ENCODE data around the gene NFIC. TPM values are rescaled to one million over a fixed set of nuclear protein-coding genes. Genes with fewer than 3 reads are reported as not detected.

The NFIC gene
- total and polyA plus RNA-seq, 4 donors: 40.4 to 208 (median 49.8) TPM

DNA sequence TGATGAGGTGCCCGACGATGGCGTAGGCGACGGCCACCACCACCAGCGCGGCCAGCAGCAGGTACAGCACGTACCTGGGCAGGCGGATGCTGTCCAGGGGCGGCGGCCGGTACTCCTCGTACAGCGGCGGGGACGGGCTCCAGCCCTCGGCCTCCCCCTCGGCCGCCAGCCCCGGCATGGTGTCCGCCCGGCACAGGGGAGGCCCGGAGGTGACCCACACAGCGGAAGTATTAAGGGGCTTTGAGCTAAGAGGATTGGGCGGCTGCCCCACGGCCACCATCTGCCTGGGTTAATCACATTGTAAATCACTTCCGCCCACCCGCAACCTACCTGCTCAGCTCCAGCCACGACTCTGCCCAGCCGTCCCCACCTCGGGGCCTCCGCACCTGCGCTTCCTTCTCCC, 116.8 kb downstream of the NFIC start, which contains the start of gene SMIM44:
Gene SMIM44, minus strand, starts transcription at position 216 of the 403 bp plus-strand sequence. Its CDS starts 38 bp downstream, at position 178.
- Histone ChIP-seq H3K9ac (ENCODE audit: insufficient read depth in 1 of 2, low read length in 2 of 2) (no peak within 1 kb of the TSS), H3K4me3 (no peak within 1 kb of the TSS), H3K9me3 (ENCODE audit: control insufficient read depth in 4 of 4, insufficient read depth in 3 of 4, low read length in 3 of 4) (no peaks in the 10 kb centered on the region), H3K36me3 (ENCODE audit: control insufficient read depth in 4 of 4, insufficient read depth in 4 of 4, low read length in 4 of 4) (no peaks in the 10 kb centered on the region), H3K4me1 (ENCODE audit: control insufficient read depth in 5 of 5, insufficient read depth in 5 of 5, low read length in 5 of 5) (peaks cover 0 to 3% (median 0%) of the 10 kb centered on the region in 5 donors), H3K27ac (ENCODE audit: low read depth in 1 of 2, low read length in 1 of 2) (no peak within 1 kb of the TSS), H3K27me3 (ENCODE audit: control insufficient read depth in 3 of 3, insufficient read depth in 3 of 3, low read length in 2 of 3) (peaks cover 0 to 14% (median 13%) of the 10 kb centered on the region in 3 donors)
- TF ChIP-seq, protein P1, sequence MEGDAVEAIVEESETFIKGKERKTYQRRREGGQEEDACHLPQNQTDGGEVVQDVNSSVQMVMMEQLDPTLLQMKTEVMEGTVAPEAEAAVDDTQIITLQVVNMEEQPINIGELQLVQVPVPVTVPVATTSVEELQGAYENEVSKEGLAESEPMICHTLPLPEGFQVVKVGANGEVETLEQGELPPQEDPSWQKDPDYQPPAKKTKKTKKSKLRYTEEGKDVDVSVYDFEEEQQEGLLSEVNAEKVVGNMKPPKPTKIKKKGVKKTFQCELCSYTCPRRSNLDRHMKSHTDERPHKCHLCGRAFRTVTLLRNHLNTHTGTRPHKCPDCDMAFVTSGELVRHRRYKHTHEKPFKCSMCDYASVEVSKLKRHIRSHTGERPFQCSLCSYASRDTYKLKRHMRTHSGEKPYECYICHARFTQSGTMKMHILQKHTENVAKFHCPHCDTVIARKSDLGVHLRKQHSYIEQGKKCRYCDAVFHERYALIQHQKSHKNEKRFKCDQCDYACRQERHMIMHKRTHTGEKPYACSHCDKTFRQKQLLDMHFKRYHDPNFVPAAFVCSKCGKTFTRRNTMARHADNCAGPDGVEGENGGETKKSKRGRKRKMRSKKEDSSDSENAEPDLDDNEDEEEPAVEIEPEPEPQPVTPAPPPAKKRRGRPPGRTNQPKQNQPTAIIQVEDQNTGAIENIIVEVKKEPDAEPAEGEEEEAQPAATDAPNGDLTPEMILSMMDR (IDR thresholded peaks at IDR 0.05; ENCODE audit: control extremely low read depth, extremely low read depth): no peak
- WGBS, 2 donors: 76 to 92% methylated on average over 30 to 33 of the region's 33 CpGs
- DNase-seq: no peak
- no peak for ATAC-seq (ENCODE audit: insufficient read depth, low FRiP score)

DNA sequence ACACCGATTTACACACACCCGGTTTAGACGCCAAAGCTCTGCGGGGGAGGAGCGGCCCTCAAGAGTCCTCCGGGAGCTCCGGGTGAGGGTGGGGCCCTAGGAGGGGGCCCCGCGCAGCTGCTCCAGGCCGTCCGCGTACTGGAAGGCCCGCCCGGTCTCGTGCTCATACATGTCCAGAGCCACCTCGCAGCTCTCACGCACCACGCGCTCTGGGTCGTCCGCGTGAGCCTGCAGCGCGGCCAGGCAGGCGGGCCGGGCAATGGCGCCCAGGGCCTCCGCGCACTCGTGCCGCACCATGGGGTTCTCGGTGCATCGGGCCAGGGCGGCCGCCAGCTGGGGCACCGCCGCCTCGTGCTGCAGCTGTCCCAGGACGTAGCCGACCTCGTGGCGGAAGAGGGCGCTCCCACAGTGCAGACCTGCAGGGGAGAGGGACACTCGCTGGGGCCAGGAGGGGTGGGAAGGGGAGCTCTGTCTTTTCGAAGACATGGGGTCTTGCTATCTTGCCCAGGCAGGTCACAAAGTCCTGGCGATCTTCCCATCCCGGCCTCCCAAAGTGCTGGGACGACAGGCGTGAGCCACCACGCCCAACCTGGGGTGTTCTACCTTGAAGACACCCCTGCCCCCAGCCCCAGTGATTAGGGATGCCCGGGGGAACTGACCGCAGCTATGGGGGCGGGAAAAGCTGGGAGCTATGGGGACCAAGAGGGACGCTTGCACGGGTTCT, 125.2 kb downstream of the NFIC start:
- peaks cover 0 to 2% (median 0%) of the 10 kb centered on the region in 4 donors for H3K9me3 ChIP-seq (ENCODE audit: control insufficient read depth in 4 of 4, insufficient read depth in 3 of 4, low read length in 3 of 4)
- H3K9ac ChIP-seq (ENCODE audit: insufficient read depth in 1 of 2, low read length in 2 of 2): no peak overlapping the region
- TF ChIP-seq, protein P1 (IDR thresholded peaks at IDR 0.05; ENCODE audit: control extremely low read depth, extremely low read depth): no peak
- ATAC-seq (ENCODE audit: insufficient read depth, low FRiP score) (no peak), DNase-seq (no peak)
- no peaks in the 10 kb centered on the region for H3K27me3 ChIP-seq (ENCODE audit: control insufficient read depth in 3 of 3, insufficient read depth in 3 of 3, low read length in 2 of 3)
- no peaks in the 10 kb centered on the region for H3K4me1 ChIP-seq (ENCODE audit: control insufficient read depth in 5 of 5, insufficient read depth in 5 of 5, low read length in 5 of 5)
- no peak overlapping the region for H3K4me3 ChIP-seq
- no peak overlapping the region for H3K27ac ChIP-seq (ENCODE audit: low read depth in 1 of 2, low read length in 1 of 2)
- WGBS, 2 donors: 97 to 98% methylated on average over 55 of the region's 55 CpGs
- peaks cover 6 to 48% (median 9%) of the 10 kb centered on the region in 4 donors for H3K36me3 ChIP-seq (ENCODE audit: control insufficient read depth in 4 of 4, insufficient read depth in 4 of 4, low read length in 4 of 4)

DNA sequence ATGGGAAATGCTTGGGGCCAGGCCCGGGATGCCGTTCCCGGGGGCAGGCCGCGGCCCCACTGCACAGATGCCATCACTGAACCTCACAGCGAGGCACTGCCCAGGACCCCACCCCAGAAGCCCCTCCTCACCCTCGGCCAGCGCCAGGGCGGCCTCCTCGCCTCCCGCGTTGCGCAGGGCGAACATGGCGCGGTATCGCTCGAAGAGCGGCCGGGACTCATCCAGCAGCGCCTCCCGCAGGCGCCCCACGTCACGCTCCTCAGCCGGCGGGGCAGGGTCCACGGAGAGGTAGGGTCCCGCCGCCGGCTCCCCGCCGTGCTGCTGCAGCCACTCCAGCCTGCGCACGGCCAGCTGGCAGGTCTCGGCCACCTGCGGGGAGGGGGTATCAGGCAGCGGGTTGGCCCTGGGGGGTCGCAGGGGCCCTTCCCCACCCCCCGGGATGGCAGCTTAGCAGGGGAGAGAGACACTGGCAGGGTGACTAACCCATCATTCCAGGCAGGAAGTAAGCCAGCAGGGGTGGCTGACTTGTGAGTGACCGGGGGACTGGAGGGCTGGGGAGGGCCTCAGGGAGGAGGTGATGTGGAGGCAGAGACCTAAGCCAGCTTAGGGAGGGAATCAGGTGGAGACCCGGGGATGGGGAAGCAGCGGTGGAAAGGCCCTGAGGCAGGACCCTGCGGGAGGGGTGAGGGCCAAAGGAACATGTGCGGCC, 125.9 kb downstream of the NFIC start:
- ATAC-seq (ENCODE audit: insufficient read depth, low FRiP score) (no peak), DNase-seq (no peak)
- WGBS, 2 donors: 97% methylated on average over 33 to 45 of the region's 45 CpGs
- no peaks in the 10 kb centered on the region for H3K27me3 ChIP-seq (ENCODE audit: control insufficient read depth in 3 of 3, insufficient read depth in 3 of 3, low read length in 2 of 3)
- TF ChIP-seq, protein P1 (IDR thresholded peaks at IDR 0.05; ENCODE audit: control extremely low read depth, extremely low read depth): no peak
- peaks cover 0 to 3% (median 0%) of the 10 kb centered on the region in 4 donors for H3K9me3 ChIP-seq (ENCODE audit: control insufficient read depth in 4 of 4, insufficient read depth in 3 of 4, low read length in 3 of 4)
- H3K27ac ChIP-seq (ENCODE audit: low read depth in 1 of 2, low read length in 1 of 2): no peak overlapping the region
- H3K4me3 ChIP-seq: no peak overlapping the region
- no peaks in the 10 kb centered on the region for H3K4me1 ChIP-seq (ENCODE audit: control insufficient read depth in 5 of 5, insufficient read depth in 5 of 5, low read length in 5 of 5)
- H3K9ac ChIP-seq (ENCODE audit: insufficient read depth in 1 of 2, low read length in 2 of 2): no peak overlapping the region
- peaks cover 6 to 52% (median 10%) of the 10 kb centered on the region in 4 donors for H3K36me3 ChIP-seq (ENCODE audit: control insufficient read depth in 4 of 4, insufficient read depth in 4 of 4, low read length in 4 of 4)
